NCI-H446 treated with DMSO at 0.1 percent for 48 hours (cell line): ENCODE data around the gene CCP110.

ENCODE experiments used
- DNase-seq: peaks from one replicate; lab custom pipeline; 2025; lab: John Stamatoyannopoulos, UW

Gene CCP110

DNA sequence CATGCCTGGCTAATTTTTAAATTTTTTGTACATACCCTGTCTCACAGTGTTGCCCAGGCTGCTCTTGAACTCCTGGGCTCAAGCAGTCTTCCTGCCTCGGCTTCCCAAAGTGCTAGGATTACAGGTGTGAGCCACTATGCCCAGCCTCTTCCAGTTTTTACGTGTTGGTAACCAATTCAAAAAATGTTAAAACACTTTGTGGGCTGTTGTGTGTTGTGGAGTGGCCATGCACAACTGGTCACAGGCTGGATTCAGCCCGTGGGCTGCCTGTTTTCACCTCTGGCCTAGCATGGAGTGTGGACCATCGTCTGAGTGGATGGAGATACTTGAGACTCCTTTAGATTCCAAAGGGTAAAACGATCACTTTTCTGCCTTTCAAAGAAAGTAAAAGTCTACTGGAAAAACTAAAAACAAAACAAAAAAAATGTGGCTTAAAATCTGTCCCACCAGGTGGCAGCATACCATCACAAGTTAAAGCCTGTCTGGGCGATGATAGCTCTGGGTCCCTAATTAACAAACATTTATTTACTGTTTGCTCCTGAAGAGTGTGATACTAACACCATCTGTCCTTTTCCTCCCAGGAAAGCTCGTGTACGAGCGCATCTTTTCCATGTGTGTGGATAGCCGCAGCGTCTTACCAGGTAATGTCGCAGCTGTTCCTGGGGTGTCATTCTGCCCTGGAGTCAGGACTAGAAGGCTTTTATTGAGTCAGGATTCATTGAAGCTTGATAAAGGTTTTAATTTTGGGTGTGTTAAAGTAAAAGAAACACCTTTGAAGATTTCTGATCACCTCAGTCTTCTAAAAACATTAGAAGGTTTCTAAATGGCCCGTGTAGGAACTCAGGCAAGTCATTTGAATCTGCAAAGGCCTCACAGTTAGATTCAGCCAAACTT, 77.6 kb downstream of the CCP110 start:
- peak; percentile 29 for DNase-seq
